HEK293T (cell line): Measurements from ENCODE around the gene MTA2.

Source experiments
- CTCF ChIA-PET: fragments of 350-600 bp; formaldehyde crosslinking; extraction: SDS; loops from one replicate; lab custom pipeline; 2021; ENCODE audit warnings: antibody characterized with exemption, inconsistent platforms; lab: Yijun Ruan, JAX
- POLR2A ChIA-PET: fragments of 350-600 bp; formaldehyde crosslinking; extraction: SDS; loops from one replicate; lab custom pipeline; 2020; ENCODE audit warnings: antibody characterized with exemption, inconsistent platforms; lab: Yijun Ruan, JAX
- DNase-seq: peaks from one replicate; pipeline ENCODE4 v3.0.0; 2012; ENCODE audit warnings: mixed read lengths; ENCODE audit errors: extremely low spot score
- ARNT ChIP-seq: fragments of 450-650 bp; IDR thresholded peaks from 2 replicates; pipeline ENCODE4 v1.6.1; 2017; ENCODE audit warnings: mild to moderate bottlenecking
- BHLHE40 ChIP-seq: fragments of 450-650 bp; IDR thresholded peaks from 2 replicates; pipeline ENCODE4 v1.6.1; 2016; ENCODE audit warnings: mild to moderate bottlenecking, moderate library complexity, borderline replicate concordance
- CTBP1 ChIP-seq: fragments of 450-650 bp; IDR thresholded peaks from 2 replicates; pipeline ENCODE4 v1.6.1; 2016; ENCODE audit warnings: borderline replicate concordance
- ELF4 ChIP-seq: fragments of 450-650 bp; IDR thresholded peaks from 2 replicates; pipeline ENCODE4 v1.6.1; 2017; ENCODE audit warnings: antibody characterized with exemption
- FOXA1 ChIP-seq: fragments of 450-650 bp; IDR thresholded peaks from 2 replicates; pipeline ENCODE4 v1.6.1; 2016; ENCODE audit warnings: mild to moderate bottlenecking
- FOXK2 ChIP-seq: fragments of 450-650 bp; IDR thresholded peaks from 2 replicates; pipeline ENCODE4 v1.6.1; 2016; ENCODE audit warnings: mild to moderate bottlenecking
- FOXM1 ChIP-seq: fragments of 450-650 bp; IDR thresholded peaks from 2 replicates; pipeline ENCODE4 v1.6.1; 2017; ENCODE audit warnings: mild to moderate bottlenecking, borderline replicate concordance
- HDGF ChIP-seq: fragments of 450-650 bp; IDR thresholded peaks from 2 replicates; pipeline ENCODE4 v1.6.1; 2017; ENCODE audit warnings: antibody characterized with exemption, borderline replicate concordance
- L3MBTL2 ChIP-seq: fragments of 450-650 bp; conservative IDR thresholded peaks from 2 replicates; pipeline ENCODE4 v1.6.1; 2016; ENCODE audit warnings: mild to moderate bottlenecking
- LEF1 ChIP-seq: fragments of 450-650 bp; IDR thresholded peaks from 2 replicates; pipeline ENCODE4 v1.6.1; 2017; ENCODE audit warnings: mild to moderate bottlenecking, borderline replicate concordance
- NFRKB ChIP-seq: fragments of 450-650 bp; IDR thresholded peaks from 2 replicates; pipeline ENCODE4 v1.6.1; 2016; ENCODE audit warnings: mild to moderate bottlenecking, moderate library complexity
- PKNOX1 ChIP-seq: fragments of 450-650 bp; IDR thresholded peaks from 2 replicates; pipeline ENCODE4 v1.6.1; 2016
- SP1 ChIP-seq: fragments of 450-650 bp; IDR thresholded peaks from 2 replicates; pipeline ENCODE4 v1.6.1; 2017
- SUZ12 ChIP-seq: fragments of 450-650 bp; IDR thresholded peaks from 2 replicates; pipeline ENCODE4 v1.6.1; 2016; ENCODE audit warnings: mild to moderate bottlenecking
- TARDBP ChIP-seq: fragments of 450-650 bp; IDR thresholded peaks from 2 replicates; pipeline ENCODE4 v1.6.1; 2016
- ZNF384 ChIP-seq: fragments of 450-650 bp; IDR thresholded peaks from 2 replicates; pipeline ENCODE4 v1.6.1; 2016

MTA2 gene

GRCh38 chr11:62613291-62613778 is 11.7 kb upstream of the MTA2 start:
- ChIA-PET POLR2A (interaction anchor here (1.0 to 3.0 kb wide), 3 partner anchors 9 to 21 kb away, joined by 4 to 21 read pairs (median 4); partner anchors contain the start of genes B3GAT3, MTA2 and TUT1), CTCF (interaction anchor here (0.8 kb wide), 1 partner anchor 9 kb away, joined by 3 read pairs; no protein-coding TSS in a partner anchor)
- DNase-seq: no peak
- TF ChIP-seq CTBP1 (no peak), TARDBP (no peak), FOXA1 (no peak), ARNT (no peak), PKNOX1 (no peak), ZNF384 (no peak), FOXK2 (no peak), ELF4 (no peak), FOXM1 (no peak), L3MBTL2 (no peak), LEF1 (no peak), SP1 (no peak), HDGF (no peak), SUZ12 (no peak), NFRKB (no peak), BHLHE40 (no peak)

- TF ChIP-seq LEF1: 0 out of 2 replicates have a peak, but pooled peaks have one; percentile 48
- peak; percentile 84; the same call in 1 of the 2 replicates for TF ChIP-seq FOXM1
- no peak for TF ChIP-seq ARNT
- POLR2A ChIA-PET: interaction anchor here (0.6 to 3.0 kb wide), 16 partner anchors 9 to 229 kb away, joined by 3 to 21 read pairs (median 4); partner anchors contain the start of genes B3GAT3, C11orf98, CSKMT and GANAB
- peak; percentile 76 for DNase-seq
- CTCF ChIA-PET: interaction anchor here (0.7 to 1.8 kb wide), 9 partner anchors 8 to 249 kb away, joined by 3 to 16 read pairs (median 5); partner anchors contain the start of genes MTA2 and TUT1
Observed at GRCh38 chr11:62612366-62613290, 11.0 kb upstream of the MTA2 start, which contains the start of the genes EML3 and ROM1. TSS of gene EML3 (minus strand) at chr11:62612775. CDS start at chr11:62612457, 318 bp downstream. TSS of gene ROM1 (plus strand) at chr11:62613257. CDS start at chr11:62613282, 25 bp downstream.

- TF ChIP-seq ARNT (no peak), PKNOX1 (no peak), NFRKB (no peak), SUZ12 (no peak), FOXA1 (no peak), SP1 (no peak), BHLHE40 (no peak), FOXM1 (no peak), LEF1 (no peak), CTBP1 (no peak), L3MBTL2 (no peak; the same call in 1 of the 2 replicates), ELF4 (no peak), ZNF384 (no peak), TARDBP (no peak), FOXK2 (no peak), HDGF (no peak)
- POLR2A ChIA-PET: interaction anchor here (0.6 to 3.0 kb wide), 15 partner anchors 10 to 229 kb away, joined by 3 to 21 read pairs (median 5); partner anchors contain the start of genes B3GAT3, C11orf98, CSKMT and GANAB
- CTCF ChIA-PET: interaction anchor here (0.5 to 1.8 kb wide), 12 partner anchors 8 to 458 kb away, joined by 3 to 16 read pairs (median 4); partner anchors contain the start of genes MTA2 and TUT1
- DNase-seq: no peak
Observed at GRCh38 chr11:62611705-62612365, 10.2 kb upstream of the MTA2 start.

- TF ChIP-seq NFRKB (no peak), CTBP1 (no peak), PKNOX1 (no peak), ZNF384 (no peak), TARDBP (no peak), HDGF (no peak)
- POLR2A ChIA-PET: interaction anchor here (0.9 to 3.0 kb wide), 16 partner anchors 9 to 230 kb away, joined by 3 to 21 read pairs (median 6); partner anchors contain the start of genes B3GAT3, C11orf98, CSKMT and GANAB
- CTCF ChIA-PET: interaction anchor here (0.5 to 1.8 kb wide), 12 partner anchors 9 to 459 kb away, joined by 3 to 16 read pairs (median 4); partner anchors contain the start of genes MTA2 and TUT1
- no peak for DNase-seq
Observed at GRCh38 chr11:62610814-62611704, 9.4 kb upstream of the MTA2 start.
